HepG2 (cell line): ENCODE results near the gene HK2. TPM values are rescaled to one million over a fixed set of nuclear protein-coding genes. Genes with fewer than 3 reads are reported as not detected.

Experiments
- EED ChIP-seq: sonication (generic); formaldehyde crosslinking; IDR thresholded peaks from 2 replicates; pipeline ENCODE4 v1.5.0; 2020; ENCODE audit warnings: mild to moderate bottlenecking, missing genetic modification reagents
- FOSL1 ChIP-seq: sonication (generic); formaldehyde crosslinking; IDR thresholded peaks from 2 replicates; pipeline ENCODE4 v1.9.0; 2021; ENCODE audit warnings: missing genetic modification reagents, borderline replicate concordance
- HMGA1 ChIP-seq: sonication (generic); formaldehyde crosslinking; conservative IDR thresholded peaks from 2 replicates; pipeline ENCODE4 v1.4.0; 2020; ENCODE audit warnings: missing genetic modification reagents
- JUNB ChIP-seq: sonication (generic); formaldehyde crosslinking; IDR thresholded peaks from 2 replicates; pipeline ENCODE4 v1.8.0; 2022; ENCODE audit warnings: missing genetic modification reagents, mild to moderate bottlenecking, borderline replicate concordance
- NCOA2 ChIP-seq: sonication (generic); formaldehyde crosslinking; IDR thresholded peaks from 2 replicates; pipeline ENCODE4 v1.8.0; 2022; ENCODE audit warnings: inconsistent platforms
- ONECUT2 ChIP-seq: sonication (generic); formaldehyde crosslinking; IDR thresholded peaks from 2 replicates; pipeline ENCODE4 v1.4.0; 2020; ENCODE audit warnings: missing genetic modification reagents
- POLR2A ChIP-seq, 2 experiments: IDR thresholded peaks; 2 replicates each; pipeline ENCODE4 v1.6.1; 2011; ENCODE audit warnings: low read depth in 2 of 2, low read length in 2 of 2, mild to moderate bottlenecking in 1 of 2, moderate library complexity in 1 of 2; ENCODE audit not compliant: insufficient read depth in 1 of 2
- PRPF4 ChIP-seq: fragments of 200-400 bp; formaldehyde crosslinking; IDR thresholded peaks from 2 replicates; pipeline ENCODE4 v1.6.1; 2016; ENCODE audit warnings: low read length, low read depth; ENCODE audit not compliant: poor library complexity, severe bottlenecking
- RXRB ChIP-seq: IDR thresholded peaks from 2 replicates; pipeline ENCODE4 v1.6.1; 2016; ENCODE audit warnings: borderline replicate concordance, missing genetic modification reagents, missing compliant biosample characterization
- SP4 ChIP-seq: sonication (generic); formaldehyde crosslinking; IDR thresholded peaks from 2 replicates; pipeline ENCODE4 v1.8.1; 2023; ENCODE audit warnings: mild to moderate bottlenecking, missing genetic modification reagents
- SRF ChIP-seq: IDR thresholded peaks from 2 replicates; pipeline ENCODE4 v1.6.1; 2011; ENCODE audit warnings: mild to moderate bottlenecking, low read depth, low read length, moderate library complexity
- SRSF1 ChIP-seq: fragments of 200-400 bp; formaldehyde crosslinking; optimal IDR thresholded peaks from 2 replicates; pipeline ENCODE3; 2017; ENCODE audit warnings: mild to moderate bottlenecking, low read depth, low read length, moderate library complexity
- THAP11 ChIP-seq: IDR thresholded peaks from 2 replicates; pipeline ENCODE4 v1.6.1; 2016; ENCODE audit warnings: missing biosample characterization, missing genetic modification reagents
- XBP1 ChIP-seq: sonication (generic); formaldehyde crosslinking; IDR thresholded peaks from 2 replicates; pipeline ENCODE4 v1.5.0; 2020; ENCODE audit warnings: missing genetic modification reagents
- ZBTB20 ChIP-seq: sonication (generic); formaldehyde crosslinking; IDR thresholded peaks from 2 replicates; pipeline ENCODE4 v1.8.1; 2023; ENCODE audit warnings: missing genetic modification reagents, low read depth, mild to moderate bottlenecking, borderline replicate concordance
- ZNF160 ChIP-seq: sonication (generic); formaldehyde crosslinking; IDR thresholded peaks from 2 replicates; pipeline ENCODE4 v1.8.0; 2022; ENCODE audit warnings: mild to moderate bottlenecking, inconsistent platforms, missing genetic modification reagents
- ZNF441 ChIP-seq: sonication (generic); formaldehyde crosslinking; IDR thresholded peaks from 2 replicates; pipeline ENCODE4 v1.7.0; 2021; ENCODE audit warnings: missing genetic modification reagents, borderline replicate concordance
- ZNF615 ChIP-seq: sonication (generic); formaldehyde crosslinking; IDR thresholded peaks from 2 replicates; pipeline ENCODE4 v1.5.0; 2020; ENCODE audit warnings: mild to moderate bottlenecking, missing genetic modification reagents, borderline replicate concordance
- ZNF749 ChIP-seq: sonication (generic); formaldehyde crosslinking; IDR thresholded peaks from 2 replicates; pipeline ENCODE4 v1.8.0; 2022; ENCODE audit warnings: mild to moderate bottlenecking, missing genetic modification reagents, moderate library complexity, borderline replicate concordance
- ZNF773 ChIP-seq: sonication (generic); formaldehyde crosslinking; IDR thresholded peaks from 2 replicates; pipeline ENCODE4 v1.4.0; 2020; ENCODE audit warnings: missing genetic modification reagents, borderline replicate concordance
- polyA plus RNA-seq, 8 experiments: library from polyadenylated mRNA; depleted of rRNA in 3 of 8; stranded (reverse) in 7 of 8; unstranded in 1 of 8; fragments of >200 nt; fragmentation: Illumina TruSeq in 4 of 8; extraction: Trizol in 4 of 8; gene quantifications; 2 replicates each; pipeline versions ENCODE4 v1.2.1 to v1.2.3, GENCODE V29; 2011 to 2016; ENCODE audit warnings: low read depth in 4 of 8, missing spikeins in 1 of 8, mixed read lengths in 1 of 8; ENCODE audit not compliant: insufficient read depth in 1 of 8
- total RNA-seq, 5 experiments: library from RNA; depleted of rRNA; stranded (reverse); fragments of >200 nt; fragmentation: Illumina TruSeq; extraction: Trizol; gene quantifications; 2 replicates each; pipeline ENCODE4 v1.2.3, GENCODE V29; 2016; ENCODE audit warnings: low read depth in 1 of 5
- TF ChIP-seq, protein P1 (sequence below): sonication (generic); formaldehyde crosslinking; IDR thresholded peaks from 2 replicates; pipeline ENCODE4 v1.5.1; 2020; ENCODE audit warnings: mild to moderate bottlenecking, missing genetic modification reagents, borderline replicate concordance
- TF ChIP-seq, protein P2 (sequence below): sonication (generic); formaldehyde crosslinking; IDR thresholded peaks from 2 replicates; pipeline ENCODE4 v1.8.0; 2022; ENCODE audit warnings: missing genetic modification reagents, mild to moderate bottlenecking, inconsistent platforms, borderline replicate concordance
- TF ChIP-seq, protein P3 (sequence below): sonication (generic); formaldehyde crosslinking; IDR thresholded peaks from 2 replicates; pipeline ENCODE4 v1.5.0; 2020; ENCODE audit warnings: missing genetic modification reagents

The HK2 gene
- total and polyA plus RNA-seq, 2 of the 13 experiments (the other 11 are each of a cell fraction or from before 2014, with no cell fraction given) = 13.2 to 101 TPM

DNA sequence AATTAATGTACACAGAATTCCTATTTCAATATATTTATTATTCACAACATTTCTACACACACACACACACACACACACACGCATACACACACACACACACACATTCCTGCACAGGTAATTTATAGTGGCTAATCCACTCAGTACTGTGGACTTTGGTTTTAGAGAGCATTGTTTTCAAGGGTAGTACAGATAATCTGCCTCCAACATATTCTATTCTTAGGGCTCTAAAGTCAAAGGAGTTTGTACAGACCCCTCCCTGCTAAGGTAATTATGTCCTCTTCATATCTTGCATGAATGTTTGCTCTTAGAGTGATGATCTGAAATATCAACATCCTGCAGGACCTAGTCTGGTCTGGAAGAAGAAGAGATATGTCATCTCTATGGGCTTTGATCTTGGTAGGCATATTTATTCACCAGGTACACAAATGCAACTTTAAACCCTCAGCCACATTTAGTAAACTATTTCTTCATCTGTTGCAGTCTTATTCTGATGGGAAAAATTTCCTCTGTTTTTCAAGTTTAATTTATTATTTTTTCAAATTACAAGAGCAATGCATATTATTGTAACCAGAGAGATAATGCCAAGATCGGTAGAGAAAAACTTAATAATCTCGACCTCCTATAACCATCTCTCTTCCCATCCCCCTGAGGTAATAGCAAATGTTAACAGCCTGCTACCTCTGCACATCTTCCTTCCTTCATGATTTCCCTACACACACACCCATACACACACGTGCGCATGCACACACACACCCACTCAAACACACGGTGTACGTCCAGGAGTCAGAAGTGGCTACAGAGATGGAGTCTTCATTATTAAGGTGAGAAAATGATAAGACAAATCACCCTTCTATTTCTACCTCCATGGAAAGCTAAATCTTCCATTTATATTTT, 106.2 kb downstream of the HK2 start (continued):
- no peak for TF ChIP-seq ZNF441 (CRISPR knock-in tag)
- TF ChIP-seq ZNF615 (CRISPR knock-in tag) = peak; percentile 93; the same call in 1 of the 2 replicates
- TF ChIP-seq NCOA2 (CRISPR knock-in tag) = peak; percentile 98
- TF ChIP-seq, protein P1, sequence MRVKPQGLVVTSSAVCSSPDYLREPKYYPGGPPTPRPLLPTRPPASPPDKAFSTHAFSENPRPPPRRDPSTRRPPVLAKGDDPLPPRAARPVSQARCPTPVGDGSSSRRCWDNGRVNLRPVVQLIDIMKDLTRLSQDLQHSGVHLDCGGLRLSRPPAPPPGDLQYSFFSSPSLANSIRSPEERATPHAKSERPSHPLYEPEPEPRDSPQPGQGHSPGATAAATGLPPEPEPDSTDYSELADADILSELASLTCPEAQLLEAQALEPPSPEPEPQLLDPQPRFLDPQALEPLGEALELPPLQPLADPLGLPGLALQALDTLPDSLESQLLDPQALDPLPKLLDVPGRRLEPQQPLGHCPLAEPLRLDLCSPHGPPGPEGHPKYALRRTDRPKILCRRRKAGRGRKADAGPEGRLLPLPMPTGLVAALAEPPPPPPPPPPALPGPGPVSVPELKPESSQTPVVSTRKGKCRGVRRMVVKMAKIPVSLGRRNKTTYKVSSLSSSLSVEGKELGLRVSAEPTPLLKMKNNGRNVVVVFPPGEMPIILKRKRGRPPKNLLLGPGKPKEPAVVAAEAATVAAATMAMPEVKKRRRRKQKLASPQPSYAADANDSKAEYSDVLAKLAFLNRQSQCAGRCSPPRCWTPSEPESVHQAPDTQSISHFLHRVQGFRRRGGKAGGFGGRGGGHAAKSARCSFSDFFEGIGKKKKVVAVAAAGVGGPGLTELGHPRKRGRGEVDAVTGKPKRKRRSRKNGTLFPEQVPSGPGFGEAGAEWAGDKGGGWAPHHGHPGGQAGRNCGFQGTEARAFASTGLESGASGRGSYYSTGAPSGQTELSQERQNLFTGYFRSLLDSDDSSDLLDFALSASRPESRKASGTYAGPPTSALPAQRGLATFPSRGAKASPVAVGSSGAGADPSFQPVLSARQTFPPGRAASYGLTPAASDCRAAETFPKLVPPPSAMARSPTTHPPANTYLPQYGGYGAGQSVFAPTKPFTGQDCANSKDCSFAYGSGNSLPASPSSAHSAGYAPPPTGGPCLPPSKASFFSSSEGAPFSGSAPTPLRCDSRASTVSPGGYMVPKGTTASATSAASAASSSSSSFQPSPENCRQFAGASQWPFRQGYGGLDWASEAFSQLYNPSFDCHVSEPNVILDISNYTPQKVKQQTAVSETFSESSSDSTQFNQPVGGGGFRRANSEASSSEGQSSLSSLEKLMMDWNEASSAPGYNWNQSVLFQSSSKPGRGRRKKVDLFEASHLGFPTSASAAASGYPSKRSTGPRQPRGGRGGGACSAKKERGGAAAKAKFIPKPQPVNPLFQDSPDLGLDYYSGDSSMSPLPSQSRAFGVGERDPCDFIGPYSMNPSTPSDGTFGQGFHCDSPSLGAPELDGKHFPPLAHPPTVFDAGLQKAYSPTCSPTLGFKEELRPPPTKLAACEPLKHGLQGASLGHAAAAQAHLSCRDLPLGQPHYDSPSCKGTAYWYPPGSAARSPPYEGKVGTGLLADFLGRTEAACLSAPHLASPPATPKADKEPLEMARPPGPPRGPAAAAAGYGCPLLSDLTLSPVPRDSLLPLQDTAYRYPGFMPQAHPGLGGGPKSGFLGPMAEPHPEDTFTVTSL (CRISPR knock-in tag) = peak; percentile 99
- TF ChIP-seq, protein P2, sequence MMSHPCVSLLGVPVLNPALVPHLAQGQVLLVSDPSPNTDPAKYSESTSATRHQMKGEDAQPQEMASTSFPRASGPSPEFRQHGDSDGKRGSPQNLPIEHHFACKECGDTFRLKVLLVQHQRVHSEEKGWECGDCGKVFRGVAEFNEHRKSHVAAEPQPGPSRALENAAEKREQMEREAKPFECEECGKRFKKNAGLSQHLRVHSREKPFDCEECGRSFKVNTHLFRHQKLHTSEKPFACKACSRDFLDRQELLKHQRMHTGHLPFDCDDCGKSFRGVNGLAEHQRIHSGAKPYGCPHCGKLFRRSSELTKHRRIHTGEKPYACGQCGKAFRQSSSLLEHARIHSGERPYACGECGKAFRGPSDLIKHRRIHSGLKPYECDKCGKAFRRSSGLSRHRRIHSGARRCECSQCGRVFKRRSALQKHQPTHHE (CRISPR knock-in tag) = no peak
- no peak for TF ChIP-seq ZNF749 (CRISPR knock-in tag)
- TF ChIP-seq SRF = peak; percentile 58; the same call in 1 of the 2 replicates
- TF ChIP-seq XBP1 (CRISPR knock-in tag) = no peak
- TF ChIP-seq, protein P3, sequence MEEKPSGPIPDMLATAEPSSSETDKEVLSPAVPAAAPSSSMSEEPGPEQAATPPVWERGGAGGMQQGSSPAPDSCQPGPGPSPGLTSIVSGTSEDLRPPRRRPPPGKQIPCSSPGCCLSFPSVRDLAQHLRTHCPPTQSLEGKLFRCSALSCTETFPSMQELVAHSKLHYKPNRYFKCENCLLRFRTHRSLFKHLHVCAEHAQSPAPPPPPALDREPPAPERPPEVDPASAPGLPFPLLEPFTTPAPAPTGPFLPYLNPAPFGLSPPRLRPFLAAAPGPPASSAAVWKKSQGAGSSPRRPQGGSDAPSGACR = peak; percentile 56; the same call in 1 of the 2 replicates
- TF ChIP-seq ZNF160 = no peak
- peak; percentile 66; the same call in 1 of the 2 replicates for TF ChIP-seq FOSL1 (CRISPR knock-in tag)
- TF ChIP-seq PRPF4 = no peak
- TF ChIP-seq JUNB (CRISPR knock-in tag) = peak; percentile 65; the same call in 1 of the 2 replicates
- TF ChIP-seq SRSF1 = no peak
- TF ChIP-seq HMGA1 = no peak
- TF ChIP-seq POLR2A (IDR thresholded peaks at IDR 0.05; ENCODE audit: insufficient read depth in 1 of 2, low read depth in 2 of 2, low read length in 2 of 2) = no peak
- no peak for TF ChIP-seq EED (CRISPR knock-in tag)
- peak; percentile 72 for TF ChIP-seq THAP11 (CRISPR knock-in tag)
- TF ChIP-seq RXRB (CRISPR knock-in tag) = peak; percentile 84
- no peak for TF ChIP-seq ZNF773 (CRISPR knock-in tag)
- TF ChIP-seq ONECUT2 (CRISPR knock-in tag) = peak; percentile 26; the same call in 1 of the 2 replicates
- peak; percentile 77; the same call in 1 of the 2 replicates for TF ChIP-seq ZBTB20
- no peak for TF ChIP-seq SP4 (CRISPR knock-in tag)
